Measurements from ENCODE around the gene NAA60.

DNA sequence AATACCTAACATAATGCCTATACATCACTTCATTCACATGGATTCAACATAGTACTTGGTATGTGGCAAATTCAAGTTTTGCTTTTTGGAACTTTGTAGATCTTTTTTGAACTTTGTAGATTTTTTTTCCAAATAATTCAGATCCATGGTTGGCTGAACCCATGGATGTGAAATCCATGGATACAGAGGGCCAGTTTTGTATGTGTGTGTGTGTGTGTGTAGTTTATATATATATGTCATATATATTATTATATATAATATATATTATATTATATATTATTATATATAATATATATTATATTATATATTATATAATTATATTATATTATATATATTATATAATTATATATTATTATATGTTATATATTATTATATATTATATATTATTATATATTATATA is 85.7 kb downstream of the NAA60 start:
- TF ChIP-seq CTCF (IDR thresholded peaks at IDR 0.05 in 8 of 11, conservative IDR thresholded peaks at IDR 0.05 in 3 of 11) (no peak), POLR2A (IDR thresholded peaks at IDR 0.05) (no peak), POLR2AphosphoS5 (IDR thresholded peaks at IDR 0.05) (no peak)
